Measurements from ENCODE around the gene GPX4. TPM values are rescaled to one million over a fixed set of nuclear protein-coding genes. Genes with fewer than 3 reads are reported as not detected.

Gene GPX4
- total and polyA plus RNA-seq, 2 donors (not counting 3 experiments of a cell fraction or from before 2014, with no cell fraction given), result 469 to 1,136 TPM

GRCh38 chr19:1143828-1144399 lies 40.1 kb downstream of the GPX4 start:
- Histone ChIP-seq H3K4me1 (ENCODE audit: control insufficient read depth, extremely low read depth, insufficient read depth, low read length) (no peaks in the 10 kb centered on the region), H3K4me2 (ENCODE audit: insufficient read depth, low read length) (no peak overlapping the region), H3K27me3 (ENCODE audit: control insufficient read depth in 2 of 2, insufficient read depth in 2 of 2, low read length in 2 of 2) (no peaks in the 10 kb centered on the region), H3K9me3 (replicated peaks; ENCODE audit: control insufficient read depth, insufficient read depth, low read length) (no peaks in the 10 kb centered on the region), H3K79me2 (ENCODE audit: control insufficient read depth, insufficient read depth, low read length) (no peaks in the 10 kb centered on the region), H3K36me3 (ENCODE audit: control insufficient read depth in 2 of 2, extremely low read depth in 1 of 2, insufficient read depth in 2 of 2, low read length in 2 of 2) (peaks cover 3 to 15% of the 10 kb centered on the region in 2 experiments), H3K27ac (ENCODE audit: insufficient read depth, low read depth, low read length) (no peak overlapping the region), H4K20me1 (replicated peaks; ENCODE audit: control insufficient read depth, extremely low read depth, insufficient read depth, low read length) (no peaks in the 10 kb centered on the region), H2AFZ (ENCODE audit: low read depth, low read length) (no peak overlapping the region), H3K9me1 (replicated peaks; ENCODE audit: control insufficient read depth, extremely low read depth, insufficient read depth, low read length) (no peaks in the 10 kb centered on the region), H3K9ac (replicated peaks; ENCODE audit: extremely low read depth, insufficient read depth, low read length) (no peak overlapping the region), H3K4me3 (replicated peaks in 1 of 3; ENCODE audit: insufficient read depth in 1 of 3, low read depth in 1 of 3, low read length in 3 of 3) (no peak overlapping the region)
- dilution Hi-C loops (cut with MboI; ENCODE audit: extremely low pct_ligation_motif_present, low sequenced_read_pairs), result no loop called here
- DNase-seq (ENCODE audit: low read depth, low spot score), result no peak
- BruUV-seq (replicated peaks), result no TSS peak
- ChIA-PET CTCF (no interaction called here), POLR2A (no interaction called here)
- TF ChIP-seq GATA2 (IDR thresholded peaks at IDR 0.05; ENCODE audit: insufficient read depth, insufficient read length, low read depth, low read length) (no peak), FOS (IDR thresholded peaks at IDR 0.05; ENCODE audit: borderline replicate concordance, insufficient read depth, low read length) (no peak), POLR2A (IDR thresholded peaks at IDR 0.05; ENCODE audit: low read depth, low read length) (no peak), JUN (IDR thresholded peaks at IDR 0.05; ENCODE audit: borderline replicate concordance, insufficient read depth, insufficient read length, low read depth) (no peak), EZH2 (IDR thresholded peaks at IDR 0.05; ENCODE audit: borderline replicate concordance, low read depth, low read length, severe bottlenecking) (no peak), MYC (IDR thresholded peaks at IDR 0.05; ENCODE audit: low read depth, low read length) (no peak), POLR2AphosphoS5 (IDR thresholded peaks at IDR 0.05; ENCODE audit: insufficient read depth, low read depth, low read length) (no peak)
- intact Hi-C loops (cut with micrococcal nuclease), result no loop called here
- FAIRE-seq, result no peak

DNA sequence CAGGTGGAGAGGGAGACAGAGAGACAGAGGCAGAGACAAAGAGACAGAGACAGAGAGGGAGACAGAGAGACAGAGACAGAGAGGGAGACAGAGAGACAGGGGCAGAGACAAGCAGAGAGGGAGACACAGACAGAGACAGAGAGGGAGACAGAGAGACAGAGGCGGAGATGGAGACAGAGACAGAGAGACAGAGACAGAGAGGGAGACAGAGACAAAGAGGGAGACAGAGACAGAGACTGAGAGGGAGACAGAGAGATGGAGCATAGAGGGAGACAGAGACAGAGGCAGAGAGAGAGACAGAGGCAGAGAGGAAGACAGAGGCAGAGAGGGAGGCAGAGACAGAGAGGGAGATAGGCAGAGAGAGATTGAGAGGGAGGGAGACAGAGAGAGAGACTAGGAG lies 40.9 kb downstream of the GPX4 start:
- Histone ChIP-seq H3K36me3 (ENCODE audit: control insufficient read depth in 2 of 2, extremely low read depth in 1 of 2, insufficient read depth in 2 of 2, low read length in 2 of 2) (peaks cover 3 to 20% of the 10 kb centered on the region in 2 experiments), H3K9ac (replicated peaks; ENCODE audit: extremely low read depth, insufficient read depth, low read length) (no peak overlapping the region), H3K4me1 (ENCODE audit: control insufficient read depth, extremely low read depth, insufficient read depth, low read length) (no peaks in the 10 kb centered on the region), H3K4me2 (ENCODE audit: insufficient read depth, low read length) (no peak overlapping the region), H3K4me3 (replicated peaks in 1 of 3; ENCODE audit: insufficient read depth in 1 of 3, low read depth in 1 of 3, low read length in 3 of 3) (no peak overlapping the region), H3K79me2 (ENCODE audit: control insufficient read depth, insufficient read depth, low read length) (no peaks in the 10 kb centered on the region), H3K27me3 (ENCODE audit: control insufficient read depth in 2 of 2, insufficient read depth in 2 of 2, low read length in 2 of 2) (no peaks in the 10 kb centered on the region), H3K27ac (ENCODE audit: insufficient read depth, low read depth, low read length) (no peak overlapping the region), H4K20me1 (replicated peaks; ENCODE audit: control insufficient read depth, extremely low read depth, insufficient read depth, low read length) (no peaks in the 10 kb centered on the region), H2AFZ (ENCODE audit: low read depth, low read length) (no peak overlapping the region), H3K9me1 (replicated peaks; ENCODE audit: control insufficient read depth, extremely low read depth, insufficient read depth, low read length) (no peaks in the 10 kb centered on the region), H3K9me3 (replicated peaks; ENCODE audit: control insufficient read depth, insufficient read depth, low read length) (no peaks in the 10 kb centered on the region)
- POLR2A ChIA-PET, result no interaction called here
- no TSS peak for BruUV-seq (replicated peaks)
- intact Hi-C loops (cut with micrococcal nuclease) (no loop called here), dilution Hi-C loops (cut with MboI; ENCODE audit: extremely low pct_ligation_motif_present, low sequenced_read_pairs) (no loop called here)
- FAIRE-seq (no peak), DNase-seq (ENCODE audit: low read depth, low spot score) (no peak)
- CTCF ChIA-PET, result no interaction called here
- no peak for TF ChIP-seq POLR2AphosphoS5 (IDR thresholded peaks at IDR 0.05; ENCODE audit: insufficient read depth, low read depth, low read length)
- no peak for TF ChIP-seq POLR2A (IDR thresholded peaks at IDR 0.05; ENCODE audit: low read depth, low read length)

All from endothelial cell of umbilical vein (primary cell).